Hematopoietic multipotent progenitor cell treated with erythropoietin and hydrocortisone succinate and interleukin-3 and kit ligand, for 4 days (in vitro differentiated cells): Measurements from ENCODE around the gene TOM1L1.

Source experiments
- DNase-seq: peaks from one replicate; pipeline ENCODE4 v3.0.0-alpha.2; 2015

The TOM1L1 gene

GRCh38 chr17:54950116-54950515 is 49.5 kb downstream of the TOM1L1 start:
- no peak for DNase-seq

DNA sequence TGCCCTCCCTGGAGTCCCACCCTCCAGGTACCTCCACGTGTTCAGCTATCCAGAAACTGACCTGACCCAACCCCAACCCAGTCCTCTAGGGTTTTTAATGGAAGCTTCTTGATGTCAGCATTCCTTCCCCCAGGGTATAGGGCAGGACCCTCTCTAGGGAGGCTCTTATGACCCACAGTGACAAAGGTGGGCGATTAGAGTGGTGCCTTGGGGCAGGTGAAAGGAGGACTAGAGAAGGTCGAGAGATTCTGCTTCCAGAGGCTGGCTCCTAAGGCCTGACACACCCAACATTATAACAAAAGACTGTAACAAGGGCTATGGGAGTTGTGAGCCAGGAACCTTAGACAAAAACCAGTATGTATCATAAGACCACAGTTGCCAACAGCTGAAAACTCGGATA is 50.6 kb downstream of the TOM1L1 start:
- DNase-seq = no peak

DNA sequence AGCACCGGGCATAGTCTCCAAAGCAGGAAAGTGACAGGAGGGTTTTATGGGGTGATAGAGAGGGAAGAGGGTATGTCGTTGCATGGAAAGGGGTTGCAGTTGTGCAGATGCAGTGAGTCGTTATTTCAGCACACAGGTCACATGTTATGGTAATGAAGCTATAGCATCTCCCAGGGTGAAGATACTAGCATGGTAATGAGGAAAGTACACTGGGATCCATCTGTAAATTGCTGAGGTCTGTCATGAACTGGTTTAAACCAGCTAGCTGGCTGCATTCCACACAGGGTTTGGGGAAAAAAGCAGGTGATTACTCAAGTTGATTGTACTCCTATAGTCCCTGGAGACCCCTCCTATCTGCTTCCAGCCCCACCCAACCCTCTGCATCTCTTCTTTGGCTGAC is 56.1 kb downstream of the TOM1L1 start:
- no peak for DNase-seq

DNA sequence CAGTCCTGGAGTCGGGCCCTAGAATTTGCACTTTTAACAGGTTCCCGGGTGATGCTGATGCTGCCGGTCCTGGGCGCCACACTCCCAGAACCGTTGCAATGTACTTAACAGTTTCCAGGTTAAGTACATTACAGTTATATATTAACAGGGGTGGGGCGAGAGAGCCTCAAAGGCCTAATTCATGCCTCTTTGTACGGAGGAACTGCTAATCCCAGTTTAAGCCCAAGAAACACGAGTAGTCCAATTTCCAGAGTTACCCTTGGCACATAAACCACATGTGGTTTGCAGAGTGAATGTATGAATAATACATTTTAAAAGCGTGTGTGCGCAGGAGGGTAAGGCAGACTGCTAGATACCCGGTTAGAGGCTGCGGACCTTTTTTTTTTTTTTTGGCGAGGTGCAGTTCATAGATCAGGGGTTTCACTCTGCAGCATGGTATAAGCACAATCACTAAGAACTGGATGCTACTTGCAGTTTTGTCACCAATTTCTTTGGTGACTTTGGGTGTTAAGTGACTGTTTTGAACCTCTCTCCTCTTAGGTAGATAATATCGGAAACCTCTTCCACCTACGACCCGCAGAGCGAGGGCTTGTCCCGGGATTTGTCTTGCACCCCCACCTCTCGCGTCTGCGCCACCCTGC is 67.1 kb downstream of the TOM1L1 start:
- peak; percentile 44 for DNase-seq

GRCh38 chr17:54968262-54968987 is 67.8 kb downstream of the TOM1L1 start, which contains the start of the genes COX11 and STXBP4:
Gene COX11 (minus strand): TSS chr17:54968654. CDS start chr17:54968646, 8 bp downstream.
Gene STXBP4 (plus strand): TSS chr17:54968765. CDS start chr17:54986220, 17,455 bp downstream.
- DNase-seq = peak; percentile 98

DNA sequence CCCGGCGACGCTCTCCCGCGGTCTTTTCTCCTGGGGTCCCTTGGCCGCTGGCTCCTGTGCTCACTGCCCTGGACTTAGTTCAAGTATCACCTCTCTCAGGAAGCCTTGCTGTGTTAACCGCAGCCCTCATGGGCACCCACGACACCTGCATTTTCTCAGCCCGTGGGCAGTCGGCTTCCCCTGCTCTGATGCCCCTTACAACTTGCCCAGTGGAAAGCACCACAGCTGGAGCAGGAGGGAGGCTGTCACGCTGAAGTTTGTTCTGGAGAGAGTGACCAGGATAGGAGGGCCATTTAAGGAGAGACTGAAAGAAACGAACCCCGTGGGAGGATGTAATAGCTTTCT is 68.3 kb downstream of the TOM1L1 start:
- DNase-seq = no peak

DNA sequence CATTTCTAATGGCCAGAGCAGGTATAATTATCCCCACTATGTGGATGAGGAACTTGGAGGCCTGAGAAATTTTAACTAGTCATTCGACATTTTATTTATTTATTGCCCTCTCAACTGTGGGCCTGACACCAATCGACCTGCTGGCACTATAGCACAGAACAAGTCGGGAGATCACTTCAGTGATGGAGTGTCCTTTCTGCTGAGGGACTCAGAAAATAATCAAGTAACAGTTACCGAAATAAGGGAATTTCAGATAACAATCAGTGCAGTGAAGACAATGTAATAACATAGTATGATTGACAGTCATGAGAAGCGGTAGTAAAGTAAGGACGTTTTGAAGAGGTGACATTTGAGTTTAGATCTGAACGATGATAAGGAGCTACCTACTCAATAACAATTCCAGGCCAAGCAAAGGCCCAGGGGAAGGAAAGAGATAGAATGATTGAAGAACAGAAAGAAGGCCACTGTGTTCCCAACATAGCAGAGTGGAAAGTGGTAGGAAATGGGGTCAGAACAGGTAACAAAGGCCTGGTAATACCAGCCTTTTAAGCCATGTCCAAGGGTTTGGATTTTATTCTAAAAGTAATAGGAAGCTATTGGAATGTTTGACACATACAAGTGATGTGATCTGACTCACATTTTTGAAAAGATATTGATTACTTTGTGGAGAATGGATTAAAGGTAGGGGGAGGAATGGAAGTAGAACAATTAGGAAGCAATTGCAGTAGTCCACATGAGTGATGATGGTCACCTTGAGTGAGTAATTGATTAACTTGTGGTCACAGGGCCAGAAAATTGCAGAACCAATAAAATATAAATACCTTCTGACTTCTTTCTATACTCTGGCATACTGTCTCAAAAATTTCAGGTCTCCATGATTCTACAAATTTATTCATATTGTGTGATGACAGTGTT is 69.3 kb downstream of the TOM1L1 start:
- DNase-seq = no peak

DNA sequence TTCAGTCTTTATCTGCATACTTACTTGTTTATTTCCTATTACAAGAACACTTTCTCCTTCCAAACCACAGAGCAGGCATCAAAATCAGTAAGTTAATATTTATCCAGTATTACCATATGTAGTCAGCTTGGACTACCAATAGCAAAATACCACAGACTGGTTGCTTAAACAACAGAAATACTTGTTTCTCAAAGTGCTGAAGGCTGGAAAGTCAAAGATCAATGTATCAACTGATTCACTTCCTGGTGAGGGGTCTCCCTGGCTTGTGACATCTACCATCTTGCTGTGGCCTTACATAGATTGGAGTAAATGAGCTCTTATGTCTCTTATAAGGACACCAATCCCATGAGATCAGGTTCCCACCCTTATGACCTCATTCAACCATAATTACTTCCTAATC is 70.5 kb downstream of the TOM1L1 start:
- no peak for DNase-seq

- no peak for DNase-seq
Measured at GRCh38 chr17:54971901-54972300, 71.2 kb downstream of the TOM1L1 start.

DNA sequence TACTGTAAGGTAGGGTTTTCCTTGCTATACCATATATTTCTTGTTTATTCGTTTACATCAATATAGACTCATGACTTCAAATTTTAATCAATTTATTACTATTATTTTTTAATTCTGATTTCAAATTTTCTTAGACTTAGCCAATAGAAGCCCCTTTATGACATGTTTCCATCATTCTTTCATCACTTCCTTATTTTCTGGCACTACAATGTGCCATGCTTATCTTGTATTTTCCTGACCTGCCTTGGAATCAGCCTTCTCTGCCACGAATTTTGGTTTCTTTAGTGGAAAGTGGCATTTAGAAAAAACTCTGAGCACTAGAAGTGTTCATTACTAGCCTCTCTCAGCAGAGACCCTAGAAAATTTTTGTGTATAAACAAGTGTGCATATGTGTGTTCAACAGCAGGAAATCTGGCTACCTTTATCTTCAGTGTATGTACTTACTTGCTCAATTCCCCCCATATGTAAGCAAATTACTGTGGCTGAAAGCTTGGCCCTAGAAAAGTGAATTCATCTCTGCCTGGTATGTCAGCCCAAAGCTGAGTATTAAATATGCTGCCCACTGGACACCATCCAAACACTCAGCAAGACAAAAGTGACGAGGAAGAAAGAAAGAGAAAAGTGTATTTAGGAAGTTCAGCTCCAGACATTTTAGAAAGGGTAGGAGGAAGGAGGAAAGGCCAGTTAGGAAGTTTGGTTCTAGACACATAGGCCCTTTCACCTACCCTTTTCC is 71.9 kb downstream of the TOM1L1 start:
- no peak for DNase-seq

DNA sequence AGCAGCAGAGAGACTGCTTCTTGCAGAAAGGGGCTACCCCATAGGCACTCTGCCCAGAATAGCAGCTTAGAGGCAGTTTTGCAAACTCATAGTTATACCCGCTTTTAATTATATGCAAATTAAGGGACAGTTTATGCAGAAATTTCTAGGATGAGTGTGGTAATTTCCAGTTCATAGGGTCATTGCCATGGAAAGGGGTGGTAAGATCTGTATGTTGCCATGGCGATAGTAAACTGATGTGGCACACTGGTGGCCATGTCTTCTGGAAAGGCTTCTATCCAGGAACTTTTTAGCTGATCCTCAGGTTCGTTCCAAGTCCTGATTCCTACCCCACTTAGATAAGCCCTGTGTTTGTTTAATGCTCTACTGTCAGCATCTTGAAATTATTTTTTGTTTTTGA is 74.1 kb downstream of the TOM1L1 start:
- peak; percentile 34 for DNase-seq

DNA sequence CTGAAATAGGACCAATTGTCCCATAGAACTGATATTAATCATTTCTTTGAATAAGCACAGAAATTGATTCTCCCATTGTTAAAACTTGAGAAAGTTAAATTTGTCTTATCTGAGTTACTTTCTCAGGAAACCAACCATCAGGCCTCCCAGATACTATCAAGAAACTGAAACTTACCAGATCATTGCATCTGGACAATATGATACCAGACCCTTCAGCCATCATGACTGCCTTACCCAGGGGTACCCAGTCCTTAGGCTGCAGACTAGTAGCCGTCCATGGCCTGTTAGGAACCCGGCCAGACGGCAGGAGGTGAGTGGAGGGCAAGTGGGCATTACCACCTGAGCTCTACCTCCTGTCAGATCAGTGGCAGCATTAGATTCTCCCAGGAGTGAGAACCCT is 75.7 kb downstream of the TOM1L1 start:
- no peak for DNase-seq

GRCh38 chr17:54977744-54978143 is 77.1 kb downstream of the TOM1L1 start:
- no peak for DNase-seq

GRCh38 chr17:54979657-54980056 is 79.0 kb downstream of the TOM1L1 start:
- no peak for DNase-seq

DNA sequence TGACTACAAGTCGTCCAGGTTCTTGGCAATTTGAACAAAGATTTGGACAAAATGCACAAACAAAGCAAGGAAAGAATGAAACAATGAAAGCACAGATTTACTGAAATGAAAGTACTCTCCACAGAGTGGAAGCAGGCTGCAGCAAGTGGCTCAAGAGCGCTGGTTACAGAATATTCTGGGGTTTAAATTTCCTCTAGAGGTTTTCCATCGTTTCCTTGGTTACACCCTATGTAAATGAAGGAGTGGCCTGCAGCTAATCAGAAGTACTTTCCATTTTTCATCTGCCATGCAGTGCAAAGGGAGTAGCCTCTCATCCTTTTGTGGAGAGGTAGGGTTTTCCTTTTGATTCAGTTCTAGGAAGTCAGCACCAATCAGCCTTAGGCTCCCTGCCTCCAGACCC is 79.7 kb downstream of the TOM1L1 start:
- DNase-seq = no peak

DNA sequence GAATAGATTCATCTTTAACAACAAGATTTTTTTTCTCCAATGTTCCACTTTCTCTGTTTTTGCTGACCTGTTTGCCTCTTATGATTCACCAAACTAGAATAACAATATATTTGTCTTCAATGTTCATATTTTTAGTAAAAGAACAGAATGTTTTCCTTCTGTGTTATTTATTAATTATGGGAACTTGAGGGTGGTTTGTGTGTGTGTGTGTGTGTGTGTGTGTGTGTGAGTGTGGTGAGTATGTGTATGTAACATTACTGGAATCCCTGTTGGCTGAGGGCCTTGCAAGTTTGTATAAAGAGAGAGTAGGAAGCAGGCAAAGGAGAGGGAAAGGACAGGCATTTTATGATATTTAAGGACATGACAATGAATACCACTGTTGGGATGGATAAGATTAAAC is 81.7 kb downstream of the TOM1L1 start:
- no peak for DNase-seq

- no peak for DNase-seq
Measured at GRCh38 chr17:54983260-54983659, 82.6 kb downstream of the TOM1L1 start.

DNA sequence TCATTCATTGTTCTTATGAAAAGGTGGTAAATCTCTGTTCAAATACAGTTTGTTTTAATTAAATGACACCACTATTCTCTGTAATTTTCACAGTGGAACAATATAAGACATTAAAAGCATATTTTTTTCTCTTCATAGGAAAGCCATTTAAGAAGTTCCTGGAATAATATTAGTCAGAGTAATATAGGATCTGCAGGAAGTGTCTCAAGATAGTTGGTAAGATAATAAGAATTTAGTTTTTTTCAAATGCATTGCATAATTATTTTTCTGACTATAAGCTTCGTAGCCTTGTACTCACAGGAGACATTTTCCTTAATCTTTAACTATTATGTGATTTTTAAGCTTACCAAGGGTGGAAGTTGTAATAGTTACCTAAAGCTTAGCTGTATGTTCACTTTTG is 84.8 kb downstream of the TOM1L1 start:
- DNase-seq = no peak

DNA sequence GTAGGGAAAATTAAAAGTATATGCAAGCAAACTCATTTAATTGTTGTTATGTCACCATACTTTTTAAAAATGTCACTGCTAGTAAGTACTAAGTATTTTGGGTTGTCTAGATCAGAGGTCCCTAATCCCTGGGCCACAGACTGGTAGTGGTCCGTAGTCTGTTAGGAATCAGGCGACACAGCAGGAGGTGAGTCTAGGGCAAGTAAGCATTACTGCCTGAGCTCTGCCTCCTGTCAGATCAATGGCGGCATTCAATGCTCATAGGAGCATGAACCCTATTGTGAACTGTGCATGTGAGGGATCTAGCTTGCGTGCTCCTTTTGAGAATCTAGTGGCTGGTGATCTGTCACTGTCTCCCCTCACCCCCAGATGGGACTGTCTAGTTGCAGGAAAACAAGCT is 89.5 kb downstream of the TOM1L1 start:
- no peak for DNase-seq

GRCh38 chr17:54991567-54991966 is 90.9 kb downstream of the TOM1L1 start:
- DNase-seq = no peak

DNA sequence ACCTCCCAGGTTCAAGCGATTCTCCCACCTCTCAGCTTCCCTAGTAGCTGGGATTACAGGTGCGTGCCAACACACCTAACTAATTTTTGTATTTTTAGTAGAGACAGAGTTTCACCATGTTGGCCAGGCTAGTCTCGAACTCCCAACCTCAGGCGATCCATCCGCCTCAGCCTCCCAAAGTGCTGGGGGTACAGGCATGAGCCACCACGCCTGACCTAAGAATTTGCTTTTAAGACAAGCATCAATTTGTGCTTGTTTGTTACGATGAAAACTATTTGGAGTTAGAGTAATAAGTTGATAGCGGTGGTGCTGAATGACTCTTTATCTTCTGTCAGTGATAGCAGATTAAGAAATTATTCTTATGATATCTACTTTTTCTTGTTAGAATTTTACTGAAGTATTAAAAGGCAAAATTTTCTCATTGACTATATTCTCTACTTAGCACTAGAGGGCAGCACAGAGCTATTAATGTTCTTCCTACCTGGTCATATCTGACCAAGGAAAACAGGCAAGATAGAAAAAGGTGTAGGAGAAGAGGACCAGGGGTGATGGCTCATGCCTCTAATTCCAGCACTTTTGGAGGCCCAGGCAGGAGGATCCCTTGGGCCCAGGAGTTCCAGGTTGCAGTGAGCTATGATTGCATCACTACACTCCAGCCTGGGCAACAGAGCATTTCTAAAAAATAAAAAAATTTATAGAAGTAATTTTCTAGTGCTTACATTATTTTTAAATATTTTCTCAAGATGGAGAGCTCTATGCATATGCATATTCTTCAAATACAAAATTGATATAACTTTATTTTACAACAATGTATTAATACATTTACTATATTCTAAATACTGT is 92.4 kb downstream of the TOM1L1 start:
- peak; percentile 76 for DNase-seq

- DNase-seq = no peak
Measured at GRCh38 chr17:54996441-54996840, 95.8 kb downstream of the TOM1L1 start.
